PC-9 (cell line): ENCODE results near the gene SPI1.

Experiments
- CTCF ChIP-seq: fragments of 200-600 bp; sonication (generic); conservative IDR thresholded peaks from 2 replicates; pipeline ENCODE4 v1.6.1; 2017; ENCODE audit warnings: mixed run types, antibody characterized with exemption, mild to moderate bottlenecking, moderate library complexity
- EZH2 ChIP-seq: fragments of 200-600 bp; sonication (generic); IDR thresholded peaks from 2 replicates; pipeline ENCODE4 v1.8.0; 2017; ENCODE audit warnings: antibody characterized with exemption, low read depth

- TF ChIP-seq CTCF (no peak), EZH2 (no peak)
Observed at GRCh38 chr11:47342036-47342803, 36.1 kb downstream of the SPI1 start.
